VCaP (cell line): ENCODE measurements around the gene CHD6.

Experiments used
- H3K27ac ChIP-seq: fragments of 450-650 bp; 2 replicates; pipeline ENCODE4 v1.5.1; 2017
- TF ChIP-seq, protein P1 (sequence below): fragments of 450-650 bp; conservative IDR thresholded peaks from 2 replicates; pipeline ENCODE4 v1.5.1; 2017; ENCODE audit warnings: mild to moderate bottlenecking, moderate library complexity

Gene CHD6

DNA sequence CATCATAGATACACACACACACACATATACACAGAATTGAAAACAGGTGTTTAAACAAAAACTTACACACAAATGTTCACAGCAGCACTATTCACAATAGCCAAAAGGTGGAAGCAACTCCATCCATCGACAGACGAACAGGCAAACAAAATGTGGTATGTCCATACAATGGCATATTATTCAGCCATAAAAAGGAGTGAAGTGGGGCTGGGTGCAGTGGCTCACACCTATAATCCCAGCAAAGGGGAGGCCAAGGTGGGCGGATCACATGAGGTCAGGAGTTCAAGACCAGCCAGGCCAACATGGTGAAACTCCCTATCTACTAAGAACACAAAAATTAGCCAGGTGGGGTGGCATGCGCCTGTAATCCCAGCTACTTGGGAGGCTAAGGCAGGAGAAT lies 80.3 kb downstream of the CHD6 start:
- TF ChIP-seq, protein P1, sequence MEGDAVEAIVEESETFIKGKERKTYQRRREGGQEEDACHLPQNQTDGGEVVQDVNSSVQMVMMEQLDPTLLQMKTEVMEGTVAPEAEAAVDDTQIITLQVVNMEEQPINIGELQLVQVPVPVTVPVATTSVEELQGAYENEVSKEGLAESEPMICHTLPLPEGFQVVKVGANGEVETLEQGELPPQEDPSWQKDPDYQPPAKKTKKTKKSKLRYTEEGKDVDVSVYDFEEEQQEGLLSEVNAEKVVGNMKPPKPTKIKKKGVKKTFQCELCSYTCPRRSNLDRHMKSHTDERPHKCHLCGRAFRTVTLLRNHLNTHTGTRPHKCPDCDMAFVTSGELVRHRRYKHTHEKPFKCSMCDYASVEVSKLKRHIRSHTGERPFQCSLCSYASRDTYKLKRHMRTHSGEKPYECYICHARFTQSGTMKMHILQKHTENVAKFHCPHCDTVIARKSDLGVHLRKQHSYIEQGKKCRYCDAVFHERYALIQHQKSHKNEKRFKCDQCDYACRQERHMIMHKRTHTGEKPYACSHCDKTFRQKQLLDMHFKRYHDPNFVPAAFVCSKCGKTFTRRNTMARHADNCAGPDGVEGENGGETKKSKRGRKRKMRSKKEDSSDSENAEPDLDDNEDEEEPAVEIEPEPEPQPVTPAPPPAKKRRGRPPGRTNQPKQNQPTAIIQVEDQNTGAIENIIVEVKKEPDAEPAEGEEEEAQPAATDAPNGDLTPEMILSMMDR = no peak
- no peak overlapping the region for H3K27ac ChIP-seq

DNA sequence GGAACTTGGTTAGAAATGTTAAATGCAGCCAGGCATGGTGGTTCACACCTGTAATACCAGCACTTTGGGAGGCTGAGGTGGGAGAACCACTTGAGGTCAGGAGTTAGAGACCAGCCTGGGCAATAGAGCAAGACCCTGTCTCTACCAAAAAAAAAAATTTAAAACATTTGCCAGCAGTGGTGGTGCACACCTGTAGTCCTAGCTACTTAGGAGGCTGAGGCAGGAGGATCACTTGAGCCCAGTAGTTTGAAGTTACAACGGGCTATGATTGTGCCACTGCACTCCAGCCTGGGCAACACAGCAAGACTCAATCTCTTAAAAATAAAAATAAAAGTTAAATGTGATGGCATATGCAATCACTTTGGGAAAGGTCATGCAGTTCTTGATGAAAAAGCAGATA lies 82.6 kb downstream of the CHD6 start:
- H3K27ac ChIP-seq = peak overlapping the region; percentile 93

DNA sequence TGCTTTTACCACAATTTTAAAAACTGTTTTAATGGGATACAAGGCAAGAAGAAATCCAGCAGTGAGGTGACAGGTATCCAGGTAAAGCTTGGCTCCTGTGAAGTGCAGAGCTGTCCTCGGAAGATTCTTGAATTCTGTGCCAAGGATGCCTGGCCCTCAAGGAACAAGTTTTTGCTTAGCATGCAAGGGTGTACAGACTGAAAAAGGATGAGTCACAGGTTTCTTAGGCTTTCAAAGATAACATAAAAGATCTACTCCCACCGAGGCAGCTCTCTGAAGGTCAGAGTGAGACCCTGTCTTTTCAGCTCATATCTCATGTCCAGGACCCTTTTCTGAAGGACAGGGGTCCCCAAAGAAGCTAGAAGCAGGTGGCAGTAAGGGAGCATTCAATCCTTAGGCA lies 83.3 kb downstream of the CHD6 start:
- peak overlapping the region; percentile 93 for H3K27ac ChIP-seq
- TF ChIP-seq, protein P1 = no peak

DNA sequence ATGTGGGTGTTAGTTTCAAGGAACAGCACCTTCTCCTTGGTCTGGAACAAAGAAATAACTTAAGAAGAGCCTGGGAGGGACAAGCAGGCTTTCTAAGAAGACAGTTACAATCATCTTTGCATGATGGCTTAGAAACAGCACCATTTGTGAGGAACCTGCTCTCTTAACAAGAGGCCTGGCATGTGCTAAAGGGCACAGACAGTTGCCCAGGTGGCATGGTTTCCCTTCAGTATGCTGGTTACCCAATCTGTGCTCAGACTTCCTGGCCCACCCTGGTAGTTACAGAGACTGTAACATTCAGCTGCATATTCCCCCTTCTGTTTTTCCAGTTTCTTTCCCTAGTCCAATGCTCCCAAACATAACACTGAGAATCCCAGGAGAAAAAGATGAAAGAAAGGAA lies 84.0 kb downstream of the CHD6 start:
- TF ChIP-seq, protein P1 = no peak
- H3K27ac ChIP-seq = peak overlapping the region; percentile 93

DNA sequence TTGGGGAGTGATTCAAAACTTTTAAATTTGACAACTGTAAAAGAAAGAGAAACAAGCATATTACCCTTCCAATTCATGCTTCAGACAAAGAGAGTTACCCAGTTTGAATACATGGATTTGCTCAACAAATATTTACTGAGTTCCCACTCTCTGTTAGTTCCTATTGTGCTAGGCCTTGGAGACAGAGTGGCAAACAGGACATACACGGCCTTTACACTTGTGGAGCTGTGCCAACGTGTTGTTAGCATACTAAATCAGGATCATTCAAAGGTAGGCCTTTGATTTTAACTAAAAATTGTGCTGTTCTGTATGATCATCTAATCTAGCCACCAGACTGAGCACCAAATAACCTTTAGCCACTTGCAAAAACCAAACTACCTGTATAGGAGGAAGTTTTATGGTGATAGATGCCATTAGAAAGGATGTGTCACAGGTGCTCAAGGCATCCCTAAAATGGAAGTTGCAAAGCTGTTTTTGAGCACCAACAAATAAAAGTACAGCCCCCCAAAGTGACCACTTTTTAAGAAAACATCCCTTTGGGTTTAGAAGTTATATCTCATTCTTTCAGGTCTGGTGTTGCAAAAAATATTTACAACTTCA lies 84.5 kb downstream of the CHD6 start:
- H3K27ac ChIP-seq = peak overlapping the region; percentile 93
- TF ChIP-seq, protein P1 = no peak

DNA sequence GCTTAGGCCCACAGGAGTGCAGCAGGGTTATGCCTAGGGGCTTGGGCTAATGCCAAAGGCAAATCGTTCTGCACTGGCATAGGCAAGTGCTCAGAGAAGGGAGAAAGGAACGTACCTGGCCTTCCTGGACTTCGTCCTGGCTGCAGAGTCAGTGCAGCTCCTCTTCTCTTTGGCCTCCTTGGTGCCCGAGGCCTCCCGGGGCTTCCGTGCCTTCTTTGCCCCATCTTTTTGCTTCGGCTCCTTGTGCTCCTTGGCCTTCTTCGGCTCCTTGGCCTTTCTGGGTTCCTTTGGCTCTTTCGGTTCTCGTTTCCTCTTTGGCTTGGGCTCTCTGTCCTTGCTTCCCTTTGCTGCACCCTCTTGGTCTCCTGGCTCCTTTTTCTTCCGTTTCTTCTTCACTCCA lies 85.2 kb downstream of the CHD6 start:
- H3K27ac ChIP-seq = peak overlapping the region; percentile 93
- TF ChIP-seq, protein P1 = no peak

DNA sequence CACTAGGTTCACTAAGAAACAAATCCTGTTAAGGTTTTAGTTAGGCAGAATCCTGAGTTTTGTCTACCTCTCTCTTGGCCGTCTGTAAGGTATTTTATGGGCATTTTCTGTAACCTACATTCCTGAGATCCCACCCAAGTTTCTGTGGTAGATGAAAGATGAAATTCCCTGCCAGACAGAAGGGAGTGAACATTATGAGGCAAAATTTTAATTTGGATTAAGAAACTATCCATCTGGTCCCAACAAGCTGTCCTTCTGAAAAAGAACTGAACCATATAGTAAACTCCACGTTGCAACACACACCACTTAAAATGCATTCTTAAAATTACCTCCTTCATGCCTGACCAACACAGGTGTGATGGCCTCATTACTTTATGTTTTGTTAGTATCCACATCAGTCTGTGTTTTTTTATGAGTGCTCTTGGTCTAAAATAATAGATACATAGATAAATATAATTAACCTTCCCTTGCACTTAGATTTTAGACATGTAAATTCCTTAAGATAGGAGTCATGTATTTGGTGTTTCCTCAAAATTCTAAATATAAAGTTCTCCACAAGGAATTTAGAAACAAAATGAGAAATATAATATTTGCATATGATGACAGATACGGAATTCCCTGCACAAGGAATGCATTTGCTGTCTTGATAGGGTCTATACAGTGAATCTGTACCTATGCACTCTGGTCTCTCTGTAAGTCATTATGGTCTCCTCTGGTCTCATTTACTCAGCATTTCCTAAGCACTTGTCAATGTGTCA lies 86.5 kb downstream of the CHD6 start:
- H3K27ac ChIP-seq = peak overlapping the region; percentile 93
- TF ChIP-seq, protein P1 = no peak

DNA sequence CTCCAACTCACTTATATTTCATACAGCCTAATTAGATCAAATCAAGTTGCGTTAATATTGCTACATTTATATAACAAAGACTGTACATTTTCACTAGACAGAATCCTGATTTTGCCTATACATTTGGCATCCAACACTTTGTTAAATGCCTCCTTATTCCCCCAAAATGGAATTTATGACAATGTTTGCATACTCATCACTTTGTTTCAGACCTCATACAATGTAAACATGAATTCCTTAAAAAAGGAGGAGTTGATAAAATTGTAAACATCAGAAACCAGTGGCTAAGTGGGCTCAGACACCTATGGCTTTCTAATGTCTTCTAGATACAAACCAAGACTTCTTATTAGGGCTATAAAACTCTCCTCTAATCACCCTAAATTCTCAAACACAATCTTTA lies 87.3 kb downstream of the CHD6 start:
- TF ChIP-seq, protein P1 = no peak

More for the DNA sequence above, 87.3 kb downstream of the CHD6 start:
- H3K27ac ChIP-seq = peak overlapping the region; percentile 93
